IMR-90 (cell line): ENCODE results near the gene RBKS. TPM values are rescaled to one million over a fixed set of nuclear protein-coding genes. Genes with fewer than 3 reads are reported as not detected.
A peak's percentile ranks its signal among the peaks of the same experiment; 100 is the strongest.

Experiments used
- ATAC-seq: fragments of 200-7000 bp; cut with Tn5 transposase; 2 replicates; pipeline ENCODE4 v1.9.1; 2020; ENCODE audit warnings: low read depth, mild to moderate bottlenecking, moderate library complexity
- BruUV-seq: library from RNA; stranded (reverse); fragments of 400-500 nt; replicated peaks from 2 replicates; lab custom pipeline; 2021; lab: Mats Ljungman, UMichigan
- CTCF ChIA-PET: fragments of 300-600 bp; formaldehyde crosslinking; extraction: SDS; loops from one replicate; lab custom pipeline; 2021; ENCODE audit warnings: antibody characterized with exemption; lab: Yijun Ruan, JAX
- POLR2A ChIA-PET: fragments of 300-600 bp; sonication (Branson Sonifier 250); formaldehyde crosslinking; loops from one replicate; lab custom pipeline; 2022; ENCODE audit warnings: antibody characterized with exemption; ENCODE audit not compliant: unreplicated experiment; lab: Charles Lee
- DNase-seq: peaks from one replicate; pipeline ENCODE4 v3.0.0; 2013
- H2AFZ ChIP-seq: replicated peaks from 2 replicates; pipeline ENCODE3; 2013; ENCODE audit warnings: low read length, mild to moderate bottlenecking; ENCODE audit not compliant: poor library complexity
- H2AK5ac ChIP-seq: 2 replicates; pipeline ENCODE4 v1.6.1; 2013; ENCODE audit warnings: low read depth, low read length, inconsistent platforms
- H2AK9ac ChIP-seq: replicated peaks from 2 replicates; pipeline ENCODE3; 2013; ENCODE audit warnings: mild to moderate bottlenecking, low read depth, low read length, moderate library complexity; ENCODE audit not compliant: poor library complexity
- H2BK120ac ChIP-seq: 2 replicates; pipeline ENCODE4 v1.6.1; 2013; ENCODE audit warnings: low read depth, low read length, inconsistent platforms
- H2BK15ac ChIP-seq: 3 replicates; pipeline ENCODE4 v1.6.1; 2013; ENCODE audit warnings: low read depth, low read length, inconsistent platforms
- H2BK20ac ChIP-seq: 2 replicates; pipeline ENCODE4 v1.6.1; 2013; ENCODE audit warnings: low read depth, mild to moderate bottlenecking, inconsistent platforms, low read length, moderate library complexity
- H2BK5ac ChIP-seq: 2 replicates; pipeline ENCODE4 v1.6.1; 2013; ENCODE audit warnings: mild to moderate bottlenecking, low read depth, low read length, inconsistent platforms; ENCODE audit not compliant: poor library complexity, severe bottlenecking
- H3K14ac ChIP-seq: replicated peaks from 2 replicates; pipeline ENCODE4 v1.6.1; 2013; ENCODE audit warnings: low read depth, low read length, inconsistent platforms
- H3K18ac ChIP-seq: 2 replicates; pipeline ENCODE4 v1.6.1; 2013; ENCODE audit warnings: low read depth, low read length, control low read depth
- H3K23ac ChIP-seq: 2 replicates; pipeline ENCODE4 v1.6.1; 2013; ENCODE audit warnings: low read depth, low read length, inconsistent platforms
- H3K27ac ChIP-seq: 2 replicates; pipeline ENCODE4 v1.5.1; 2013; ENCODE audit warnings: mild to moderate bottlenecking, control low read depth, low read length; ENCODE audit not compliant: insufficient read depth
- H3K27me3 ChIP-seq: 2 replicates; pipeline ENCODE4 v1.6.1; 2013; ENCODE audit warnings: low read length; ENCODE audit not compliant: control insufficient read depth, insufficient read depth
- H3K36me3 ChIP-seq: 2 replicates; pipeline ENCODE4 v1.6.1; 2013; ENCODE audit warnings: low read length, mixed read lengths; ENCODE audit not compliant: control insufficient read depth, insufficient read depth
- H3K4ac ChIP-seq: 2 replicates; pipeline ENCODE4 v1.6.1; 2013; ENCODE audit warnings: low read depth, low read length, inconsistent platforms
- H3K4me1 ChIP-seq: 2 replicates; pipeline ENCODE4 v1.6.1; 2013; ENCODE audit warnings: low read length, mixed read lengths; ENCODE audit not compliant: control insufficient read depth, insufficient read depth
- H3K4me2 ChIP-seq: 2 replicates; pipeline ENCODE4 v1.6.1; 2013; ENCODE audit warnings: low read depth, mild to moderate bottlenecking, control low read depth, low read length, moderate library complexity
- H3K4me3 ChIP-seq: 2 replicates; pipeline ENCODE4 v1.5.1; 2013; ENCODE audit warnings: low read depth, mild to moderate bottlenecking, control low read depth, low read length, moderate library complexity; ENCODE audit not compliant: insufficient read depth
- H3K56ac ChIP-seq: 2 replicates; pipeline ENCODE4 v1.6.1; 2013; ENCODE audit warnings: low read length, inconsistent platforms; ENCODE audit not compliant: insufficient read depth; ENCODE audit errors: extremely low read depth
- H3K79me1 ChIP-seq, 2 experiments: 2 replicates each; pipeline ENCODE4 v1.6.1; 2013; ENCODE audit warnings: low read length in 2 of 2, inconsistent platforms in 1 of 2, low read depth in 1 of 2
- H3K9ac ChIP-seq: 2 replicates; pipeline ENCODE4 v1.6.1; 2013; ENCODE audit warnings: low read depth, low read length, control low read depth
- H3K9me1 ChIP-seq: 2 replicates; pipeline ENCODE4 v1.6.1; 2013; ENCODE audit warnings: low read length, inconsistent platforms; ENCODE audit not compliant: insufficient read depth
- H3K9me3 ChIP-seq: 2 replicates; pipeline ENCODE4 v1.6.1; 2013; ENCODE audit warnings: low read length; ENCODE audit not compliant: control insufficient read depth, insufficient read depth
- H4K20me1 ChIP-seq: 2 replicates; pipeline ENCODE4 v1.6.1; 2013; ENCODE audit warnings: low read length, inconsistent platforms; ENCODE audit not compliant: insufficient read depth
- H4K5ac ChIP-seq: 2 replicates; pipeline ENCODE4 v1.6.1; 2013; ENCODE audit warnings: mild to moderate bottlenecking, low read depth, low read length, control low read depth
- H4K8ac ChIP-seq, 2 experiments: 2 replicates each; pipeline ENCODE4 v1.6.1; 2013; ENCODE audit warnings: low read depth in 2 of 2, low read length in 2 of 2, control low read depth in 1 of 2, inconsistent platforms in 1 of 2
- H4K91ac ChIP-seq: 2 replicates; pipeline ENCODE4 v1.6.1; 2013; ENCODE audit warnings: low read depth, low read length, inconsistent platforms; ENCODE audit not compliant: insufficient read depth
- BHLHE40 ChIP-seq: fragments of 150-350 bp; IDR thresholded peaks from 2 replicates; pipeline ENCODE4 v1.6.1; 2016; ENCODE audit warnings: mild to moderate bottlenecking, low read depth, low read length
- RFX5 ChIP-seq: IDR thresholded peaks from 2 replicates; pipeline ENCODE4 v1.8.0; 2012; ENCODE audit warnings: low read depth, mild to moderate bottlenecking, low read length, moderate library complexity
- WGBS, 2 experiments: methylation state at CpG; one replicate each; pipeline versions ENCODE4 v1.1.5 to v1.1.7; 2013; ENCODE audit warnings: missing lambda C conversion rate in 2 of 2; ENCODE audit not compliant: insufficient read length in 1 of 2; ENCODE audit errors: extremely low coverage in 2 of 2; 5-methylcytosine and 5-hydroxymethylcytosine counted together
- dilution Hi-C: fragments of 300-500 bp; cut with HindIII; formaldehyde crosslinking; loops from one replicate; pipeline ENCODE4 v1.14.3; 2018; ENCODE audit warnings: low sequenced_read_pairs; ENCODE audit not compliant: unreplicated experiment
- in situ Hi-C: fragments of 300-500 bp; cut with MboI; formaldehyde crosslinking; loops from 3 replicates; pipeline ENCODE4 v1.14.3; 2019; ENCODE audit warnings: low sequenced_read_pairs, inconsistent platforms, mixed read lengths
- intact Hi-C: fragments of 100-400 bp; cut with micrococcal nuclease; formaldehyde crosslinking; loops from 2 replicates; pipeline ENCODE4 v1.10.0; 2022
- polyA plus RNA-seq, 3 experiments: library from polyadenylated mRNA; depleted of rRNA; stranded (reverse); fragments of >200 nt; gene quantifications; 2 replicates each; pipeline ENCODE4 v1.2.3, GENCODE V29; 2012; ENCODE audit warnings: low replicate concordance in 1 of 3
- total RNA-seq: library from RNA; depleted of rRNA; stranded (reverse); fragments of >200 nt; gene quantifications from 2 replicates; pipeline ENCODE4 v1.2.3, GENCODE V29; 2012

The RBKS gene
- total and polyA plus RNA-seq, 2 of the 4 experiments (the other 2 are of a cell fraction), result 1.1 to 1.4 TPM

DNA sequence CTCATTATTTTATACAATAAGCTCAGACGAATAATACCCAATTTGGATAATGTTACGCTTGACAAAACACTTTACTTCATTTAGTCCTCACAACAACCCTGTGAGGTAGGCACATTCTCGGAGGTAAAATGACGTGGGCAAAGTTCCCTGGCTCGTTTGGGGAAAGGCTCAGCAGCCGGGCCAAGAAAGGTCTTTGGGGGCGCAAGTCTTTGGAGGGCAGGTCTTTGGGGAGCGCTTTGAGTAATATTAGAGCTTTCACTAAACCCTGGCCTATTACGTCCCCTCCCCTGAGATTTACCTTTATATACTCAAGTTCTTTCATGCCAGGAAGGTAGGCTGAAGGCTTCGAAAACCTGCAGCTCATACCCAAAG, 427 bp downstream of the RBKS start (continued):
- no peak for TF ChIP-seq BHLHE40

GRCh38 chr2:27888790-27889189, 1.4 kb downstream of the RBKS start:
- H2AFZ ChIP-seq, result no peak overlapping the region
- no peaks in the 10 kb centered on the region for H3K9me3 ChIP-seq
- dilution Hi-C loops, result no loop called here
- CTCF ChIA-PET, result no interaction called here
- H4K8ac ChIP-seq, result peak overlapping the region in 1 of 2 experiments; percentile 49; a peak in 2 of 4 replicates
- no peak overlapping the region for H4K91ac ChIP-seq
- 0 out of 2 replicates have a peak overlapping the region, but pooled peaks have one; percentile 14 for H3K56ac ChIP-seq
- peak overlapping the region; percentile 74; the same call in 1 of the 2 replicates for H3K4ac ChIP-seq
- H3K9me1 ChIP-seq, result peaks cover 4% of the 10 kb centered on the region
- no peak overlapping the region for H3K27ac ChIP-seq
- intact Hi-C loops, result loop anchor here (5.0 kb wide), 2 partner anchors 91 to 126 kb away; no protein-coding TSS in a partner anchor
- BruUV-seq, result no TSS peak
- H3K18ac ChIP-seq, result peak overlapping the region; percentile 50; the same call in 1 of the 2 replicates
- H3K27me3 ChIP-seq, result no peaks in the 10 kb centered on the region
- ATAC-seq, result no peak
- H3K4me3 ChIP-seq, result no peak overlapping the region; the same call in 1 of the 2 replicates
- in situ Hi-C loops, result no loop called here
- no peak overlapping the region for H2AK5ac ChIP-seq
- TF ChIP-seq RFX5, result no peak
- peak; percentile 28 for DNase-seq
- H3K9ac ChIP-seq, result peak overlapping the region; percentile 97; the same call in 1 of the 2 replicates
- H2AK9ac ChIP-seq, result no peak overlapping the region
- no peaks in the 10 kb centered on the region for H4K20me1 ChIP-seq
- peak overlapping the region; percentile 97 for H2BK5ac ChIP-seq
- no CpG with 5 or more reads among the region's 3 CpGs for WGBS, 2 experiments
- H3K36me3 ChIP-seq, result no peaks in the 10 kb centered on the region
- POLR2A ChIA-PET, result no interaction called here
- H4K5ac ChIP-seq, result peak overlapping the region; percentile 57; the same call in 1 of the 2 replicates
- peak overlapping the region; percentile 67 for H2BK120ac ChIP-seq
- H3K4me2 ChIP-seq, result peak overlapping the region; percentile 80
- H2BK20ac ChIP-seq, result peak overlapping the region; percentile 67; the same call in 1 of the 2 replicates
- H3K79me1 ChIP-seq, result peaks cover 12 to 25% of the 10 kb centered on the region in 2 experiments; a peak in 3 of 4 replicates
- H3K4me1 ChIP-seq, result peaks cover 6% of the 10 kb centered on the region; the same call in 1 of the 2 replicates
- peak overlapping the region; percentile 73 for H3K14ac ChIP-seq
- peak overlapping the region; percentile 58; the same call in 1 of the 2 replicates for H3K23ac ChIP-seq
- H2BK15ac ChIP-seq, result peak overlapping the region; percentile 6; the same call in 1 of the 3 replicates
